ENCODE measurements around the gene GRK3.

GRK3 gene

DNA sequence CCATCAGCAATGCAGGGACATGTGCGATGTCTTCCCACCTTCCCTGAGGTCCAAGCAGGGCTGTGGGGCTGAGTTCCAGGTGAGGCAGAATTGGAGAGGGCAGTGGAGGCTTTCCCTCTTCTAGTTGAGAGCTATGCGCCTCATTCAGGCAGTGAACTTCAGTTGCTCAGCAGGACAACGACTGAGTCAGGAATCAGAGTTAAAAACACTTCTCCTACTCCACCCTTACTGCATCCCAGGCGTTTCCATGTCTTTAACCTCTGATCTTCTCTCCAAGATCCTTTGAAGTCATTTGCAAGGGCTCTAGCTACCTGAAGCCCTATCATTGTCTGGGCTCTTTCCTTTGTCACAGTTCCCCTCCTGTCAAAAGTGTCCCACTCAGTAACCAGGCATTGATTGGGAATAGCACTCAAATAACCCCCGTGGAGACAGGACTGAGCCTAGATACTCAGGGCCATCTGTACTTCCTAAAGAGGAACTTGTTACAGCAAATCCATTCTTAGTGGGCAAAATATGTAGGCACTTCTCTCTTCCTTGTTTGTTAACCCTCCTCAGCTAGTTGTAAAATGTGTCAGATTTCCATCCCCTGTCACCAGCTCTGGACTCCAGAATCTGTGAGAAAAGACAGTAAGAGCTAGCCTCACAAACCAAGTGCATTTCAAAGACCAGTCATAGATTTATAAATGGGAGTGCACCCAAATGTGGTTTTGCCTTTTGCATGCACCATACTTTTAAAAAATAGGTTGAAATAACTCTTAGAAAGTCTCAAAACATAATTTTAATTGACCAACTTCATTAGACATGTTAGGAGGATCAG is 105.0 kb downstream of the GRK3 start:
- DNase-seq = no peak

DNA sequence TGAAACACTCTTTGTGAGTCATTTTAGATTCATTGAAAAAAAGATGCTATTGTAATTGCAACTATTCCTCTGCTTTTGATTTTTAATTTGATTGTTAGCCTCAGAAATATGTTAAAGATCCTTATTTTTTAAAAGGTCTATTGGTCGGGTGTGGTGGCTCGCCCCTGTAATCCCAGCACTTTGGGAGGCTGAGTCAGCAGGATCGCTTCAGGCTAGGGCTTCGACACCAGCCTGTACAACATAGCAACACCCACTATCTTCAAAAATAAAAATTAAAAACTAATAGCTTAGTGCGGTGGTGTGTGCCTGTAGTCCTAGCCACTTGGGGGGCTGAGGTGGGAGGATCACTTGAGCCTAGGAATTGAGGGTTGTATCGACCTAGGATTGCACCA is 105.6 kb downstream of the GRK3 start:
- no peak for DNase-seq

DNA sequence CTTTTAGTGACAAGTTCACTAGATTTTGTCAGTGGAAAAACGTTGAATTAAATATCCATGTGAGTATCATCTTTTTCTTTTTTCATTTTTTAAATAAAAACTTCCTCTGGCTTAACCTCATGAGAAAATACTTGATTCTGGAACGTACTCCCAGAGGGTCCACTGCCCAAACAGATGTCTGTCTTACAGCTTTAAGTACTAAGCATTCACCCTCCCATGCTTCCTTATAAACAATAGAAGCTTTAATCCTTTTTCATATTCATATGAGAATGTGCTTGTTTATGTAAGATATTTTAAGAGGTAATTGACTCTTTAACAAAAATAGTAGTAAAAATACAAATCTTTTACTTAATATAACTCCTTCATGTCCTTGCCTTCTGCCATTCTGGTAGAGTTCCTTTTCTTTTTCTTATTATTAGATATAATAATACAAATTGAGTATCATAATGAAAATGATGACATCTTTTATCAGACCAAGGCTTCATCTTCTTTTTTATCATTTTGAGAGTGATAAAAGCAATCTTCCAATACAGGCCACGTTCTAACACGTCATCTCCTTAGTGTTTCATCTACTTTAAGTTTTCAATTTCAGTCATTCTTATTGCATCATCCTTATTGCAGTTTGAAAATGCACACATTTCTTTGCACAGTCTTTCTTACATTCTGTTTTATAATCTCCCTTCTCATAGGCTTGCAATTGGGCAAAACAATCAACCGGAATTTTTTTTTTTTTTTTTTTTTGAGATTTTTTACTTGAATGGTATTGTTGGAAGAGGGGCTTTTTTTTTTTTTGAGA is 108.0 kb downstream of the GRK3 start:
- DNase-seq = no peak

DNA sequence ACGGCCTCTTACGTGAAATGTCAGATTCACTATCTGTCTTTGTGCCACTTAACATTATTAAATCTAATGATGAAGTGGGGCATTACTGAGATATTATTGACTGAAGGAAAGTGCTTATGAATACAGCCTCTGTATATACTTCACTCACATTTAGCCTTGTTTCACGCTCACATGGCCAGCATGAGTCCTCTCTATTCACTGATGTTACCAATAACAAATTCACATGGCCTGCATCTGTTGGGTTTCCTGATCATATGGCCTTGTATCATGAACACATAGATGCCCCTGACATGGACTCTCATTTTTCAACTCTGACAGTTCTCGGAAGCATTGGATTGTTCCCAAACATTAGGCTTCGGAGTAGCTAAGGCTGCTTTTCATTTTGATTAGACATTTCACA is 109.2 kb downstream of the GRK3 start:
- DNase-seq = no peak

DNA sequence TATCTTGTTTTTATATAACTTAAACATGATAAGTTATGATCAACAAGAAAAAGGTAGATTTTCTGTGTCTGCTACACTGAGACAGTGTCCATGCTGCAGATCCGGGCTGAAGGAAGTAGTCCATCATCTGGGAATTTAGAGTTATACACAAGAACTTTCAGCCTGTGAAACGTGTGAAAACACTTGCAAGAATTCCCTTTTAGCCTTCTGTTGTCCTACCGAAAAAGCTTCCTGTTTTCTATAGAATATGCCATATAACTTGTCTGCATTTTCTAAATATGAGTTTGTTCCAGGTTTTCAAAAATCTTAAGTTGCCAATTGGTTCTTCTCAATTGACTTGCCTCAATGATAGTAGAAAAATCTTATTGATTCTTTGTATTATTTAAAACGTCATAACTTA is 113.2 kb downstream of the GRK3 start:
- DNase-seq = no peak

DNA sequence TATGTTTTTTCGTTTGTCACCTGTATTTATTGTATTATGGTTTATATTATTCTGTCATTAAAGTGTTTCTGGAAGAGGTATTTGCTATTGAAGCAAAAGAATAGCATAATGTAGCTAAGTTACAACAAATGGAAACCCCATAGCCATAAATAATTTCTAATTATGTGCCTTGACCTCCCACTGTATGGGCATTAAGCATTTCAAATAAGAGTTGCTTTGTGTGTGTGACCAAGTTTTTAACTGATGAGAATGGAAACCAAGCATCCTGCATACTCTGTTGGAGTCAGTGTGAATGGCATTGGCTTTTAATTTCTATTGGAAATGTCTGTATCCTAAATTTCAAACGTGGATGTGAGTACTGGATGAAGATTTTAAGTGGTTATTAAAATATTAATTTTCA is 115.6 kb downstream of the GRK3 start:
- DNase-seq = no peak

DNA sequence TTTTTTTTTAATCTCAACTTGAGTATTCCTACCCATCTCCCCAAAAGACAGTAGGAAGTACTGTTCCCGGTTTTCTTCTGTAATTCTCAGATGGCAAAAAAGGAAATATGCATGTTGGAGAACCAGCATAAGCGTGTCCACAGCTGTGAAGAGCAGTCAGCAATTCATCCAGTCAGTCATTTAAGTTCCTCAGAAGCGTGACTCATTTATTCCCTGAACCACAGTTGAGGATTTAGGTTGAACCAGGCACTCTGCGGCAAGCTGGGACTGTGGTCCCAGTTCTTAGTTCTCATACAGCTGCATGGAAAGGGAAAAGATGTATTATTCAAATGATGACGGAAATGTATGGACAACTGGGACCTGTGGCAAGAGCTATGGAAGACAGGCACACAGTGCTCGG is 116.5 kb downstream of the GRK3 start:
- DNase-seq = no peak

DNA sequence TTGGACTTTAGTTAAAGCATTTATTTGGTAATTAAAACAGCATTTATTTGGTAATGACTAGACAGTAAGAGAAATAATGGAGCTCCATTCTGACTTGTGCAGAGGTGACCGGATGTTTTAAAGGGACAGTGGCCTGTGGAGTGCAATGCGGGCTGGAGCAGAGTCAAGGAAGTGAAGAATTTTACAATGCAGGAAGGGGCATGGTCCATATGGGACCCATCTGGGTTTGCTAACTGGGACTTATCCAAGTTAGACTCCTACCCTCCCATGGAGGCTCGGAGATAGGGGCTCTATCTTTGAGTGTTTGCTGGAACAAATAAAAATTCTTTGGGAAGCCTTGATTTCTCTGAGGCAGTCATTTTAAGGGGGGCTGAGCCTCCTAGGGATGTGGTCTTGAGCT is 117.6 kb downstream of the GRK3 start:
- no peak for DNase-seq

DNA sequence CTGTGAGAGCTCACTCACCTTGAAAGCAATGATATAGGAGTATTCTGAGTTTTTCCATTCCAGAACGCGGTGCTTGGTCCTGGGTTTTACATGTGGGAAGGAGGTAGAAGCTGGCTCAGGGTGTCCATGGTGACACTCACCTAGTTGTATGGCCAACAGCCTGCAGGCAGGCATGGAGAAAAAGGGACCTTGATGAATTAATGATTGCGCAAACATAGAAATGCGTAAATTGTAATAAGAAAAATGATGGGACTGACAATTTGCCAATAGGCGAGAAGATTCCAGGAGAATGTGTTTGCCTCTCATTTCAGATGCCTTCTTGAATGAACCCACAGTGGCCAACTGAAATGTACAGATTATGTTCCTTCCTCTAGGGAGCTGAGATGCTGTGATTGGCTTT is 124.2 kb downstream of the GRK3 start:
- DNase-seq = no peak

DNA sequence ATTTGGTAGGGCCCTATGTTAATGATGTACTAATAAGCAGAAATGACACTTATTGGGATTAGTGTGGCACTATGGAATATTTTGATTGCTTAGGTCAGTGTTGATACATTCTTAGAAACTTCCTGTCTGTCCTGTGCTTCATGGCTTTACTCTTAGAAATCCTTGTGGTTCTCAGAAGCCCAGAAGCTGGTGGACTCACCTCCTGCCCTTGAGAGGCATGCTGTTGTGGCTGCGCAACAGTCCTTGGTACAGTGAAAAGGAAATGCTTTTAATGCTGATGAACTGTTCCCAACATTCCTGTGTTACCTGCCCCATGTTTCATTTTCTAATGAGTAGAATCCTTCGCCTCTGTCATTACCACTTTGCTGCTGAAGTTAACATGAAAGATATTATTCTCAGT is 125.2 kb downstream of the GRK3 start:
- no peak for DNase-seq

DNA sequence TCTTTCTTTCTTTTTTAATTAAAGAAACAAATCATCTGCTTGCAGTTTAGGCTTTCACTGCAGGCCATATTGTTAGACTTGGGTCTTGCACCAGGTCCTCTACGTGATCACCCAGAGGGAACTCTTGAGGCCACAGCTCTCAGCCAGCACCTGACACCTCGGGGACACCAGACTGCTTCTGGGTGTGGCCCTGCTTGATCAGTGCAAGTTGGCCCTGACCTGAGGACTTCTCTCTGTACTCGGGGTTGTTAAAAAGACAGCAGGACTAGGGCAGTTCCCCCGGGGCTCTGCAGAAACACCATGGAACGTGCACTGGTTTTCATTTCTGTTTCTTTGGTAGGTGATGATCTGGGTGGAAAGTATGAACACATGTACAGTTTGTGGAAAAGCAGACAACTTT is 126.3 kb downstream of the GRK3 start:
- no peak for DNase-seq

DNA sequence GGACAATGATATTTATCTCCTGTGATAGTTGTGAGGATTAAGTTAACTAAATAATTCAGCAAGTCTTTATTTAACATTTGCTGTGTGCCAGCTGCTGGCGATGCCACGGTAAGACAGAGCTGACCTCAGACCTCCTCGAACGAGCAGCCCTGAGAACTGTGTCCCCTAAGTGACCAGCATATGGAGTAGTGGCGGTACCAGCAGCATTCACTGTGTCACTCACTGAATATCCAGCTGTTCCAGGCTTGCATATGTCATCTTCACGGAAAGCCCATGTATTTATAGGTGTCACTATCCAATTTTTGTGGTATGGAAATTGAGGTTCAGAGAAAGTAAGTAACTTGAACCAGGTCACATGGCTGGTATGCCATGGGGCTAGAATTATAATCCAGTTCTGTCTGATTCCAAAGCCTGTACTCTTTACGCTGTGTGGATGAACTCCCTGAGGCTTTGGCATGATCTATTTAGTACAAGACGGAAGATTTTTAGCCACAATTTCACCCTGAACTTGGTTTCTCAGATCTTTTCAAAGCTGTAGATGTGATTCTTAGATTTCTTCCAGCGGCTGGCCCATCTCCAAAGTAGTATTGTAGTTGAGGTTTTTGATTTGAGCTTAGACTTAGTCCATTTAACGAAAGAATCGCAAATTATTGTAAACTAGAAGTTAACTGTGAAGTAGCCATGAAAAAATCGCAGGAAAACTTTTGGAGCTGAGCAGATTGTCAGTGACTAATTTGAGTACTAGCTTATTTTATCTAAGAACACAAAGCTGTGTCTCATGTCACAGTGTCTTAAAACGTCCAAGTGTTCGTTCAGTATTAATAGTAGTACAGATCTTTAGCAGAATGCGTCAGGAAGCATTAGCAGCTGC is 128.2 kb downstream of the GRK3 start:
- no peak for DNase-seq

DNA sequence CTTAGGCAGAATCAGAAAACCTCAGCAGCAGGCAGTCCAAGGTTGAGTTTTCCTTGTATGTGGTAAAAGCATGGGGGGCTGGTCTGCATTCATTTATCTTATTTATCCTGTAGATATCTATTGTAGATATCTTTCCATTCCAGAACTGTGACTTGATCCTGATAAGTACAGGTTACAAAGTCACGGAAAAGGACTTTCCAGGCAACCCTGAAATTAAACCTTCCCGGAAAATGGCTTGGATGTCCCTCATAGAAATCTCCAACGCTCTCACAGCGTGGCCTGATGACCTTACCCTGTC is 128.7 kb downstream of the GRK3 start:
- DNase-seq = no peak

DNA sequence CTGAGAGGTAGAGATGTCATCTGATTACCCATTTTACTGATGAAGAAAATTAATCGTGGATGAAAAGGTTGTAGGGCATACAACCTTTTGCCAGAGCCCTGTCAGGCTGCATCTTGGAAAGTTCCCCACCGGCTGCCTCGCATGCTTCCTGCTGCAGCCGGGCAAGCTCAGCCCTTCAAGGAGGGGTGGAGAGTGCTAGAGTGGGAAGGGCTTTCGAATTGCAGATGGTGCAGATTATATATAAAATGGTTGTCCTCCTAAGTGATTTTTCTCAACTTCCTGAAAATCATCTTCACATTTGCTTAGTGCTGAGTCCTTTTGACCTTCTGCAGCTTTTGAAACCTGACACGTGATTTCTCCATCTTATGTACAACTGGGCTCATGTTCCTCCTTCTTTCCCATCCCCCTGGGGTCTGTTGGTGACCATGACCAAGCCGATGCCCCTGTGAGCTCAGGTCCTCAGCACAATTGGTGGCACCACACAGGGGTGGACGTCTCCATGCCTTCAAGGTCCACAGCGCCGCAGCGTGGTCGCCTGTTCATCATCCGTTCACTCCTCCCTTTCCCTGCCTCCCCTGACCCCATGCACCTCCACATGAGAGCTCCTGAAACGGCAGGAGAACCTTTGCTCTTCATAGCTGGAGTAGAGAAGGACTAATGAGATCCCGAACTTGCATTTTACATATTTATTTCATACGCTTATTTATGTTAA is 129.9 kb downstream of the GRK3 start:
- no peak for DNase-seq

DNA sequence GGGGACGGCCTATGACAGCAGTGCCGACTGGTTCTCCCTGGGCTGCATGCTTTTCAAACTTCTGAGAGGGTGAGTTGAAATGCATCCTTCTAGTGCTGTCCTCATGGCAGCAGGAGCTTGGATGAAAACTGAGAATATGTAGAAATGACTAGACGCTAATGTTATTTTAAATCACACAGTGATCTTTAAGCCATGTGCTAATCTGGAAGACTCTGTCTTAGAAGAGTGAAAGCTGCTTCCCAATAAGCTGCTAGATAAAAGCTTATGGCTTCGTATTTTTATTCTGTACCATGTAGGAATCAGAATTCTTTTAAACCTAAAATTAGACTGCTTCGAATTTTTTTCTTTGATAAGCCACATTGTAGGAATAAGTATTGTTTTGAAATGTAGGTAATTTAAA is 130.7 kb downstream of the GRK3 start:
- DNase-seq = no peak

DNA sequence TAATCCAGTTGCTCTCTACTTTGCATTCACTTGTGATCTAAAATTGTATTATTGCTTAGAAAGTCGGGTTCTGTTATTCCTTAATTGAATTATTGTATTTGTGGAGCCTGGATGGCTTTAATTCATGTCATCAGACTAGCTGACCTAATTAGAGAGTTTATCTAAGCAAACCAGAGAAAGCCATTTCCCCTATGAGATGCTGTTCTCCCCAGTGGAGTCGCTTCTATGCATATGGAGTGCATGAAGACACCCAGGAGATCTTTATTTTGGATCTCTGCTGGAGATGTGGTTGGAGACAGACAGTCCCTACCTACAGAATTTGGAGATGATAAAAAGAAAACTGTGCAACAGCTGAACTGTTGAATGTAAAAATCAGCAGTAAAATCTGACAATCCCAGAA is 132.3 kb downstream of the GRK3 start:
- no peak for DNase-seq

DNA sequence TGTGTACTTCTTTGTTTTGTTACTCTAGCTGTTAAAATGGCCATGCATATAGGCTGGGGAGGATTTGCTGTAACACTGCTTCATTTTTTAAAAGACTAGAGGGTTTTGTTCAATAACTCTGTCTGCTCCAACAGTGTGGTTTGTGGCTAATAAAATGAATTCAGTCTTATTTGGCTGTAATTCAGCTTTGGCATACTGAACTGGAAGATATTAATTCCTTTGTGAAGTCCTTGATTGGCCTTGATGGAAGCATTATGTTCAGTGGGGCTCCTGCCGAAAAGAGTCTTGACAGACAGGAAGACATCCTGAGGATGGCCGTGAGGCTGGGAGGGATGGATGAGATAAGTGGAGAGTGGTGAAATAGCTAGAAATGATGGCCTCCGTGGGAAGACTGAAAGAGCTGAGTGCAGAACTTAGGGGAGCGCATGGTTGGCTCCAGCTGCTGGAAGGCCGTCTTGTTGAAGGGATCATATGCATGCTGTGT is 132.7 kb downstream of the GRK3 start:
- no peak for DNase-seq

DNA sequence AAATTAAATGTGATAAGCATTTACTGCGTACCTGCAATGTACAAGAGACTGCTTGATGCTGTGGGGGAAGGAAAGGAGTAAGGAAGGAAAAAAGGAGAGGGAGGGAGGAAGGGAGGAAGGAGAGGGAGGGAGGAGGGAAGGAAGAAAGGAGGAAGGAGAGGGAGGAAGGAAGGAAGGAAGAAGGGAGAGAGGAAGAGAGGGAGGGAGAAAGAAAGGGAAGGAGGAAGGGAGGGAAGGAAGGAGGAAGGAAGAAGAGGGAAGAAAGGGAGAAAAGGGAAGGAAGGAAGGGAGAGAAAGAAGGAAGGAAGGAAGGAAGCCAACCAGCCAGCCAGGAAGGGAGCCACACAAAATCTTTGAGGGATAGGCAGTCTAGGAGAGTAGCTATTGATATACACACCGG is 133.5 kb downstream of the GRK3 start:
- DNase-seq = no peak

DNA sequence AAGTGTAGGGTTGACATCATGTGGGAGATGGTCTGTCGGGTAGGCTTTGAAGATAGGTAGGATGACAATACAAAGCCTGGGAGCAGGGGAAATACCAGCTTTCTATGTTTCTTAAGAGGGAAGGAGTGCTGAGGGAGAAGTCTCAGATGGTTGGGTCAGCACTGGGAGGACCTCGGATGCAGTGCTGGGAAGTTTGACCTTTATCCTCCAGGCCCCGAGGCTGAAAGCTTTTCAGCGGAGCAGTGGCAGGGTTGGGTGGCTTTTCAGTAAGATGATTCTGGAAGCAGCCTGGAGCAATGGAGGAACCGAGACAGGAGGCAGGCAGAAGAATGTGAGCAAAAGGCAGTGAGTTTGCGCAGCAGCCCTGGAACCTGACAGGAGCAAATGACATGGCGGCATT is 134.0 kb downstream of the GRK3 start:
- no peak for DNase-seq

DNA sequence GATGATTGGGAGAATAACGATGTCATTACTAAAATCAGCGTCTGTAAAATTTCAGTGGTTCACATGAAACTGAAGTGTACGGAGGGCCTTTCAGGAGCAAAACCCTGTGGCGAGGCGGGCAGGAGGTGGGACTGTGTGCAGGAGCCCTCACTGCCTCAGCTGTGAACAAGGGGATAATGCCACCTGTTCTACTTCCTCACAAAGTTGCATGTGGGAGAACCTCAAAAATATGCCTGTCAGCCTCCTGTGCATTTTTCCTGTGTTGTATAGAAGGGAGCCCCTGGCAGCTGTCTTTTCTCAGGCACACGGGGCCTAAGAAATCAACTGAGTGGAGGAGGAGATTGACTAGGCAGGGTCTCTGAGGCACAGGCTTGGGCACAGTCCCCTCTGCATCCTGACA is 134.5 kb downstream of the GRK3 start:
- no peak for DNase-seq

DNA sequence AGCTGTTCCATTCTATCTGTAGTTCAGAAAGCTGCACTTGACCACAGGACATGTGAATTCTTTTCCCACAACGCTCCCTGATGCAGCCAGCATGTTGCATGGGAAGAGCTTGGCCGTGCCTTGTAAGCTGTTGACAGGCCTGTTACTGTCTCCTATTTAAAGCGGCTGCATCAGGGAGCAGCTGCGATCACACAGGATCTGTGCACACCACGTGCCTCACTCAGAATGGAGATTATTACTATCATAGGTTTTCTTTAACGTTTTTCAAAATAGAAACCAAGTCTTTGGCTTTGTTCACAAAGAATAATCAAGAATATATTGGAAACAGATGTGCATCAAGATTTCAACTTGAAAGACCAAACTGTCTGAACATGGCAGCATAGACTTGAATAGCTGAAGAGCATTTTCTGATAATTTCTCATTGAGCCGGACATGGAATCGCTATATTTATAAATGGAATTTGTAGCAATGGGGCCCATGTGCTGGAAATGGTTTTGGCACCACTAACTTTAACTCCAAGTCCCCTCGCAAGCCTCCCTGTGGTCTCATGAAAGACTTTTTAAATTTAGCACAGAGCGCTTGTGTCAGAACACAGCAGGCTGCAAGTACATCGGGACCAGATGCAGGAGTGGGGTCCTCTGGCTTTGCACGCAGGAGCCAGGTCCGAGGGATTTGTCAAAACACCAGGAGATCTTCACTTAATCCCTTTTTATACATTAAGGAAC is 136.7 kb downstream of the GRK3 start:
- DNase-seq = no peak

DNA sequence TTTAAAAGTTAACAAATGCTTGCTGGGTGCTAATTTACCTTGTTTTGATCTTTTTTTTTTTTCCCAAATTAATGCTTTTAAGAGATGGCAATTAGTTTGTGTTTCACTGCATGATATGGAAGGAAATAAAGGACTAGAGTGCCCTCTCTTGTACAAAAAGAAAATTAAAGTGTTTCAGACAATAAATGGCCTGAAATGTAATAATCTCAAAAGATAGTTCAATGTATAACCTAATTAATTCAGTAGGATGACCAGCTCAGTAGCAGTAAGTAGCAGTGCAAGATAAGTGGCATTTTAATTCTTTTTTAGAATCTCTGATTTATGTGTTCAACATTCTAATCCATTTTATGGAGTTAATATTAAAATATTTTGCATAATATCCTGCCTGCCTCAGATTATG is 137.6 kb downstream of the GRK3 start:
- no peak for DNase-seq
